ENCODE measurements around the gene CNTFR. TPM values are rescaled to one million over a fixed set of nuclear protein-coding genes. Genes with fewer than 3 reads are reported as not detected.
A peak's percentile ranks its signal among the peaks of the same experiment; 100 is the strongest.

Gene CNTFR
- polyA plus RNA-seq, 1 donor (not counting 4 experiments of a cell fraction or from before 2014, with no cell fraction given), result 0.42 TPM

DNA sequence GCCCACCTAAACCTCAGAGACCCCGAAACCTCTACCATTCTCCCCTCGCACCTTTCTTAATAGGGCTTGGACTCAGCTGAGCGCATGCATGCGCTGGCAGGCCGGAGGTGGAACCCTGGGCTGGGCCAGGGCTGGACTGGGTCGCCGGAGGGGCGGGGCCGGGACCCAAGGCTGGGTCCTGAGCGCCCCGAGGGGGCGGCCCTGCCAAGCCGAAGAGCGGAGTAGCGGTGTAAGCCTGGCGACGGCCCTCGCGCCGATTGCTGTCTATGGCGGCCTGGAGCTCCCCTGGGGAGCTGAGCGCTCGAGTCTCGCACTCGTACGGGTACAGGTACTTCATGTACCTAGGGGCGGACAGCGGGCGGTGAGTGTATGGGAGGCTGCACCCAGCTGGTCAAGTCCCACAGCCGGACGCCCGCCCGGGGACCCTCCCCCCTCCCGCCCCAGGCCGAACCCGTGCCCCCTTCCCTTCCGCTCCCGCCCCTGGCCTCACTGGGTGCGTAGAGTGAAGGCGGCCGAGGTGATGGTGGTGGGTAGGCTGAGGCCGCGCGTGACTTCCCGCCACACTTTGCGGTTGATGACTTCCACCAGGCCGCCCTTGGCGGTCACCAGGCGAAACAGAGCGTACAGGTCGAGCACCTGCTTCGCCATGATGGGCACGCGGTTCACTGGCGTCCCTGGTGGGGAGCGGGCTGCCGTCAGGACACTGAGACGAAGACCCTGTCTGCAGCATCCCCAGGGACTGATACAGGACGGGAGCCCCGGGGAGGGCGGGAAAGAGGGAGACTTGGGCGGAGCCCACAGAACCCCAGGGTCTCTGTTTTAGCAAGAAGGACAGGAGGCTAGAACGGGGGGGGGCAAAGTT, 34.1 kb upstream of the CNTFR start:
- Histone ChIP-seq H3K27ac (ENCODE audit: control insufficient read depth, insufficient read depth, low read length) (no peak overlapping the region), H3K9ac (ENCODE audit: control insufficient read depth, extremely low read depth, insufficient read depth, low read length) (no peak overlapping the region), H3K9me3 (ENCODE audit: control insufficient read depth, low read depth, low read length) (no peaks in the 10 kb centered on the region), H3K4me1 (ENCODE audit: control insufficient read depth, extremely low read depth, insufficient read depth, low read length) (peaks cover 14% of the 10 kb centered on the region), H4K20me1 (ENCODE audit: control insufficient read depth, extremely low read depth, insufficient read depth, low read length) (no peaks in the 10 kb centered on the region), H2AFZ (ENCODE audit: control insufficient read depth, low read length) (no peak overlapping the region), H3K4me2 (ENCODE audit: control insufficient read depth, extremely low read depth, insufficient read depth, low read depth, low read length) (no peak overlapping the region), H3K27me3 (ENCODE audit: control insufficient read depth, extremely low read depth, insufficient read depth, low read length) (peaks cover 32% of the 10 kb centered on the region), H3K4me3 (ENCODE audit: control insufficient read depth in 2 of 3, extremely low read depth in 1 of 3, insufficient read depth in 2 of 3, low read depth in 1 of 3, low read length in 3 of 3) (no peak overlapping the region), H3K9me1 (ENCODE audit: control insufficient read depth, extremely low read depth, insufficient read depth, low read length) (no peaks in the 10 kb centered on the region), H3K79me2 (ENCODE audit: control insufficient read depth, insufficient read depth, low read length) (peaks cover 6% of the 10 kb centered on the region), H3K36me3 (ENCODE audit: control insufficient read depth in 2 of 2, extremely low read depth in 1 of 2, insufficient read depth in 2 of 2, low read length in 2 of 2) (no peaks in the 10 kb centered on the region)
- dilution Hi-C loops (cut with MboI; ENCODE audit: extremely low pct_ligation_motif_present, low sequenced_read_pairs), result no loop called here
- TF ChIP-seq CTCF (optimal IDR thresholded peaks at IDR 0.05 in 1 of 3, IDR thresholded peaks at IDR 0.05 in 1 of 3, conservative IDR thresholded peaks at IDR 0.05 in 1 of 3; ENCODE audit: extremely low read depth in 1 of 3, insufficient read depth in 2 of 3, low read length in 3 of 3) (no peak), EZH2 (IDR thresholded peaks at IDR 0.05; ENCODE audit: low read length) (no peak)
- DNase-seq (ENCODE audit: low read depth, low spot score) (no peak), FAIRE-seq (no peak)

DNA sequence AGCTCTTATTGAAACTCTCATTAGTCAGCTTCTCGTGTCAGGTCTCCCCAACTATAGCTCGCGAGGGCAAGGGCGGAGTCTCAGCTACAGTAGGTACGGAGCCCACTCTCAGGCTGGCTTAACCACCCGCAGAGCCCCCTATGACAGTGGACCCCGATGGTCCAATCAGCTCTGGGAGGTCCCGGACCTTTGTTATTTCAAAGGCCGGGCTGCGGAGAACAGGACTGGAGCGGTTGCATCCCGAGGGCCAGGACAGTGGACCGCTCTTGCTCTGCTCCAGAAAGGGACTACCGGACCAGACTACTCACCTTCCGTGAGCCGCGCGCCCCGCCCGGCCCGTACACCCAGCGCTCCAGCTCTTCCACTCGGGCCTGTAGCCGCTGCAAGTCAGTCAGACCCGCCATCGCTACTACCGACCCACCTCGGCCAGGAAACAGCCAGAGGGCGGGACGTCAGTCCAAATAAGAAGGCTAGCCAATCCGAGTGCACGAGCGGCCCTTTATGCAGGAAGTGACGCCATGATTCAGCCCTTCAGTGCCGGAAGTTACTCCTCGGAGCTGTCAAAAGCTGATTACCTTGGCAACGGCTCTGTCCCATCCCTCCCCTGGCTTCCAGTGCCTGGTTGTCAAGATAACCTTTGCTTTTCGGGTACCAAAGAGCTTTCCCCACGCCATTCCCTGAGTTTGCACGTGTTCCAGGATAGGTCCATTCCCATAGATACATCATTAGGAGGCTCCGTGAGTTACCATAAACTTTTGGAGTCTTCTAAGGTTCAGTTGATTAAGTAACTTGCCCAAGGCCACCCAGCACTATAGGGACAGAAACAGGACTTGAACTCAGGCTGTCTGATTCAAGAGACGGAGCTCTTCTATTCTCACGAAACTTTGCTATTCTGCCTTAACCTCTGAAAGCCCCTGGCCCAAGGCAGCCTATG, 30.8 kb upstream of the CNTFR start, which contains the start of gene DCTN3:
TSS of gene DCTN3 (minus strand) at position 435 of the 934 bp plus-strand sequence. CDS start at position 404, 31 bp downstream.
- FAIRE-seq, result peak; percentile 99

More for the DNA sequence above, 30.8 kb upstream of the CNTFR start, which contains the start of gene DCTN3:
- DNase-seq (ENCODE audit: low read depth, low spot score), result no peak
- H3K9me1 ChIP-seq (ENCODE audit: control insufficient read depth, extremely low read depth, insufficient read depth, low read length), result no peaks in the 10 kb centered on the region
- peaks cover 14% of the 10 kb centered on the region for H3K4me1 ChIP-seq (ENCODE audit: control insufficient read depth, extremely low read depth, insufficient read depth, low read length)
- peak within 1 kb of the TSS; percentile 72 to 84 (median 77) for H3K4me3 ChIP-seq (ENCODE audit: control insufficient read depth in 2 of 3, extremely low read depth in 1 of 3, insufficient read depth in 2 of 3, low read depth in 1 of 3, low read length in 3 of 3)
- dilution Hi-C loops (cut with MboI; ENCODE audit: extremely low pct_ligation_motif_present, low sequenced_read_pairs), result no loop called here
- peaks cover 16 to 24% of the 10 kb centered on the region in 2 experiments for H3K36me3 ChIP-seq (ENCODE audit: control insufficient read depth in 2 of 2, extremely low read depth in 1 of 2, insufficient read depth in 2 of 2, low read length in 2 of 2)
- H3K4me2 ChIP-seq (ENCODE audit: control insufficient read depth, extremely low read depth, insufficient read depth, low read depth, low read length), result peak within 1 kb of the TSS; percentile 93
- TF ChIP-seq EZH2 (IDR thresholded peaks at IDR 0.05; ENCODE audit: low read length) (no peak), CTCF (optimal IDR thresholded peaks at IDR 0.05 in 1 of 3, IDR thresholded peaks at IDR 0.05 in 1 of 3, conservative IDR thresholded peaks at IDR 0.05 in 1 of 3; ENCODE audit: extremely low read depth in 1 of 3, insufficient read depth in 2 of 3, low read length in 3 of 3) (no peak)
- H3K27ac ChIP-seq (ENCODE audit: control insufficient read depth, insufficient read depth, low read length), result peak within 1 kb of the TSS; percentile 60
- peaks cover 3% of the 10 kb centered on the region for H3K27me3 ChIP-seq (ENCODE audit: control insufficient read depth, extremely low read depth, insufficient read depth, low read length)
- H2AFZ ChIP-seq (ENCODE audit: control insufficient read depth, low read length), result peak within 1 kb of the TSS; percentile 96
- peak within 1 kb of the TSS; percentile 79 for H3K9ac ChIP-seq (ENCODE audit: control insufficient read depth, extremely low read depth, insufficient read depth, low read length)
- peaks cover 6% of the 10 kb centered on the region for H3K79me2 ChIP-seq (ENCODE audit: control insufficient read depth, insufficient read depth, low read length)
- no peaks in the 10 kb centered on the region for H4K20me1 ChIP-seq (ENCODE audit: control insufficient read depth, extremely low read depth, insufficient read depth, low read length)
- H3K9me3 ChIP-seq (ENCODE audit: control insufficient read depth, low read depth, low read length), result no peaks in the 10 kb centered on the region
